GM21515 (cell line): ENCODE results near the gene SEZ6.
"Not testable (repeated sequence)": the region's sequence is repeated elsewhere in the genome, so short reads cannot be mapped to it uniquely, and the experiment has no call there.

ENCODE experiments used
- ATAC-seq: cut with Tn5 transposase; IDR thresholded peaks from one replicate; pipeline ENCODE4 v1.9.1; 2021; ENCODE audit not compliant: unreplicated experiment

The SEZ6 gene

GRCh38 chr17:28941251-28941650 is 64.6 kb downstream of the SEZ6 start:
- no peak for ATAC-seq

- no peak for ATAC-seq
Observed at GRCh38 chr17:28940675-28941074, 65.2 kb downstream of the SEZ6 start.

- ATAC-seq = no peak
Observed at GRCh38 chr17:28940142-28940541, 65.7 kb downstream of the SEZ6 start.

GRCh38 chr17:28938552-28938951 is 67.3 kb downstream of the SEZ6 start:
- ATAC-seq = no peak

- no peak for ATAC-seq
Observed at GRCh38 chr17:28937044-28937729, 68.6 kb downstream of the SEZ6 start.

GRCh38 chr17:28935744-28936460 is 69.9 kb downstream of the SEZ6 start:
- ATAC-seq = no peak

- not testable (repeated sequence) for ATAC-seq
Observed at GRCh38 chr17:28934508-28934907, 71.3 kb downstream of the SEZ6 start.

- ATAC-seq = no peak
Observed at GRCh38 chr17:28929787-28930186, 76.0 kb downstream of the SEZ6 start.

GRCh38 chr17:28928061-28928460 is 77.8 kb downstream of the SEZ6 start:
- ATAC-seq = no peak

- no peak for ATAC-seq
Observed at GRCh38 chr17:28926786-28927185, 79.0 kb downstream of the SEZ6 start.

- ATAC-seq = no peak
Observed at GRCh38 chr17:28926366-28926765, 79.5 kb downstream of the SEZ6 start.

GRCh38 chr17:28925912-28926365 is 79.9 kb downstream of the SEZ6 start:
- ATAC-seq = no peak

GRCh38 chr17:28920201-28920600 is 85.6 kb downstream of the SEZ6 start:
- no peak for ATAC-seq

- ATAC-seq = no peak
Observed at GRCh38 chr17:28918295-28918694, 87.5 kb downstream of the SEZ6 start.

- no peak for ATAC-seq
Observed at GRCh38 chr17:28917465-28917864, 88.4 kb downstream of the SEZ6 start.

- ATAC-seq = no peak
Observed at GRCh38 chr17:28917029-28917428, 88.8 kb downstream of the SEZ6 start.

GRCh38 chr17:28916302-28916934 is 89.4 kb downstream of the SEZ6 start:
- no peak for ATAC-seq

- ATAC-seq = no peak
Observed at GRCh38 chr17:28912938-28913333, 92.9 kb downstream of the SEZ6 start.

- no peak for ATAC-seq
Observed at GRCh38 chr17:28912281-28912937, 93.4 kb downstream of the SEZ6 start.

GRCh38 chr17:28911411-28912045 is 94.3 kb downstream of the SEZ6 start:
- no peak for ATAC-seq

GRCh38 chr17:28910534-28910933 is 95.3 kb downstream of the SEZ6 start:
- no peak for ATAC-seq
